K562 (cell line): ENCODE results near the gene MPRIP. TPM values are rescaled to one million over a fixed set of nuclear protein-coding genes. Genes with fewer than 3 reads are reported as not detected.

ENCODE experiments used
- ATAC-seq: fragments of 200-7000 bp; cut with Tn5 transposase; 3 replicates; pipeline ENCODE4 v1.9.1; 2020; ENCODE audit warnings: moderate library complexity
- BruUV-seq: library from RNA; stranded (reverse); fragments of 400-500 nt; replicated peaks from 2 replicates; lab custom pipeline; 2021; lab: Mats Ljungman, UMichigan
- CTCF ChIA-PET: fragments of 300-600 bp; formaldehyde crosslinking; extraction: SDS; loops from one replicate; lab custom pipeline; 2021; ENCODE audit warnings: low intra/inter-chr PET ratio; lab: Yijun Ruan, JAX
- POLR2A ChIA-PET: fragments of 300-600, 350-650 bp; sonication (Branson Sonifier 250); formaldehyde crosslinking; extraction: SDS; loops from one replicate; lab custom pipeline; 2021; ENCODE audit warnings: antibody characterized with exemption, inconsistent platforms; lab: Yijun Ruan, JAX
- DNase-seq, 4 experiments: peaks; one replicate each; pipeline versions ENCODE4 v3.0.0 to v3.0.0-alpha.2; 2011 to 2018; ENCODE audit warnings: low spot score in 3 of 4, mixed read lengths in 3 of 4; ENCODE audit errors: extremely low read depth in 1 of 4
- FAIRE-seq: peaks from 2 replicates; lab custom pipeline; 2011; peaks lifted over from hg19 to GRCh38; lab: Jason Lieb, UNC
- H2AFZ ChIP-seq: 2 replicates; pipeline ENCODE4 v1.6.0; 2011; ENCODE audit warnings: low read depth, low read length, control low read depth, inconsistent platforms
- H3K27ac ChIP-seq: fragments of 200-600 bp; 3 replicates; pipeline ENCODE4 v1.8.0; 2011; ENCODE audit warnings: low read depth, mild to moderate bottlenecking, control low read depth, inconsistent platforms, low read length, moderate library complexity, mixed read lengths; ENCODE audit errors: extremely low read depth
- H3K27me3 ChIP-seq, 2 experiments: fragments of 300-600 bp in 1 of 2; 2 replicates in 1 of 2; 3 replicates in 1 of 2; pipeline versions ENCODE4 v1.6.0 to v1.8.0; 2011; ENCODE audit warnings: inconsistent platforms in 2 of 2, low read length in 2 of 2, mild to moderate bottlenecking in 1 of 2, mixed read lengths in 1 of 2, moderate library complexity in 1 of 2; ENCODE audit not compliant: control insufficient read depth in 2 of 2, insufficient read depth in 2 of 2
- H3K36me3 ChIP-seq: fragments of 300-600 bp; 3 replicates; pipeline ENCODE4 v1.8.0; 2011; ENCODE audit warnings: mild to moderate bottlenecking, low read length, inconsistent platforms; ENCODE audit not compliant: control insufficient read depth, insufficient read depth
- H3K4me1 ChIP-seq, 2 experiments: fragments of 200-600 bp in 1 of 2; replicated peaks in 1 of 2; 2 replicates in 1 of 2; 3 replicates in 1 of 2; pipeline versions ENCODE4 v1.5.1 to v1.8.0; 2011; ENCODE audit warnings: inconsistent platforms in 2 of 2, low read length in 2 of 2, mild to moderate bottlenecking in 1 of 2, mixed read lengths in 1 of 2, moderate library complexity in 1 of 2; ENCODE audit not compliant: control insufficient read depth in 2 of 2, insufficient read depth in 2 of 2
- H3K4me2 ChIP-seq: 2 replicates; pipeline ENCODE4 v1.6.1; 2011; ENCODE audit warnings: low read length, control low read depth, inconsistent platforms, mixed read lengths; ENCODE audit not compliant: insufficient read depth
- H3K4me3 ChIP-seq: fragments of 200-600 bp; sonication (generic), shearing (Covaris generic); 2 replicates; pipeline ENCODE4 v1.5.1; 2016; ENCODE audit warnings: control low read depth, inconsistent platforms
- H3K79me2 ChIP-seq: fragments of 200-600 bp; 3 replicates; pipeline ENCODE4 v1.8.0; 2011; ENCODE audit warnings: low read length, inconsistent platforms; ENCODE audit not compliant: control insufficient read depth, insufficient read depth
- H3K9ac ChIP-seq, 2 experiments: 2 replicates each; pipeline versions ENCODE4 v1.6.0 to v1.6.1; 2011; ENCODE audit warnings: low read depth in 2 of 2, low read length in 2 of 2, control low read depth in 1 of 2, inconsistent platforms in 1 of 2, mild to moderate bottlenecking in 1 of 2, mixed read lengths in 1 of 2; ENCODE audit not compliant: insufficient read depth in 1 of 2
- H3K9me1 ChIP-seq: one replicate; pipeline ENCODE4 v1.6.0; 2011; ENCODE audit warnings: inconsistent platforms, mild to moderate bottlenecking, low read length, moderate library complexity; ENCODE audit not compliant: control insufficient read depth, insufficient read depth
- H3K9me3 ChIP-seq: replicated peaks from 2 replicates; pipeline ENCODE4 v1.5.1; 2011; ENCODE audit warnings: low read depth, low read length, inconsistent platforms; ENCODE audit not compliant: control insufficient read depth, insufficient read depth
- H4K20me1 ChIP-seq: replicated peaks from 2 replicates; pipeline ENCODE4 v1.6.1; 2011; ENCODE audit warnings: low read length, inconsistent platforms, mixed read lengths; ENCODE audit not compliant: control insufficient read depth, insufficient read depth
- ETV6 ChIP-seq, 3 experiments: fragments of 150-350 bp in 1 of 3; sonication (generic) in 1 of 3; formaldehyde crosslinking in 1 of 3; IDR thresholded peaks; 2 replicates each; pipeline versions ENCODE4 v1.6.1 to v1.8.0; 2014 to 2022; ENCODE audit warnings: borderline replicate concordance in 2 of 3, low read depth in 2 of 3, antibody characterized with exemption in 1 of 3, low read length in 1 of 3, mild to moderate bottlenecking in 1 of 3, missing genetic modification reagents in 1 of 3
- GTF2F1 ChIP-seq: IDR thresholded peaks from 2 replicates; pipeline ENCODE4 v1.6.1; 2011; ENCODE audit warnings: low read depth, low read length, improper control_type of control experiment
- KLF13 ChIP-seq: fragments of 450-650 bp; IDR thresholded peaks from 2 replicates; pipeline ENCODE4 v1.6.1; 2016; ENCODE audit warnings: missing genetic modification characterization, low read depth, mild to moderate bottlenecking, missing compliant biosample characterization, moderate library complexity, borderline replicate concordance
- MYC ChIP-seq, 2 experiments: fragments of 250-450 bp in 1 of 2; sonication (Bioruptor Pico) in 1 of 2; IDR thresholded peaks; 2 replicates each; pipeline versions ENCODE4 v1.5.1 to v1.6.1; 2012 to 2021; ENCODE audit warnings: low read depth in 2 of 2, borderline replicate concordance in 1 of 2, improper control_type of control experiment in 1 of 2, low read length in 1 of 2, mild to moderate bottlenecking in 1 of 2, moderate library complexity in 1 of 2
- PHF8 ChIP-seq: fragments of 200-600 bp; sonication (generic); IDR thresholded peaks from 2 replicates; pipeline ENCODE4 v1.6.1; 2012; ENCODE audit warnings: mixed run types, mild to moderate bottlenecking, inconsistent platforms, low read length, moderate library complexity, borderline replicate concordance
- PKNOX1 ChIP-seq: fragments of 450-650 bp; IDR thresholded peaks from 2 replicates; pipeline ENCODE4 v1.6.1; 2016
- POLR3A ChIP-seq: IDR thresholded peaks from 2 replicates; pipeline ENCODE4 v1.6.1; 2011; ENCODE audit warnings: borderline replicate concordance, mild to moderate bottlenecking, moderate library complexity; ENCODE audit not compliant: insufficient read length, insufficient read depth; ENCODE audit errors: extremely low read depth
- SMARCE1 ChIP-seq: fragments of 450-650 bp; IDR thresholded peaks from 2 replicates; pipeline ENCODE4 v1.7.1; 2016; ENCODE audit warnings: mild to moderate bottlenecking
- TSC22D4 ChIP-seq: fragments of 450-650 bp; IDR thresholded peaks from 2 replicates; pipeline ENCODE4 v1.6.1; 2016; ENCODE audit warnings: missing genetic modification characterization, missing biosample characterization, control low read depth
- ZNF324 ChIP-seq: fragments of 250-450 bp; sonication (Bioruptor Pico); IDR thresholded peaks from 2 replicates; pipeline ENCODE4 v1.4.0; 2020; ENCODE audit warnings: mild to moderate bottlenecking
- ZNF512 ChIP-seq: IDR thresholded peaks from 2 replicates; pipeline ENCODE4 v1.6.1; 2016; ENCODE audit warnings: missing genetic modification characterization, missing compliant biosample characterization
- WGBS: fragments of 100-300 bp; shearing (Covaris generic); methylation state at CpG from one replicate; pipeline ENCODE4 v1.1.6; 2016; ENCODE audit warnings: low coverage, mixed read lengths; ENCODE audit not compliant: insufficient coverage; ENCODE audit errors: missing lambda C conversion rate; 5-methylcytosine and 5-hydroxymethylcytosine counted together
- in situ Hi-C: fragments of 300-500 bp; cut with MboI; formaldehyde crosslinking; loops from 4 replicates; pipeline ENCODE4 v1.15.0; 2018; ENCODE audit warnings: inconsistent platforms, mixed read lengths
- intact Hi-C: fragments of 100-400 bp; cut with micrococcal nuclease; formaldehyde crosslinking; loops from 2 replicates; pipeline ENCODE4 v1.14.2; 2022
- polyA plus RNA-seq, 8 experiments: library from polyadenylated mRNA; depleted of rRNA in 4 of 8; stranded (reverse) in 5 of 8; unstranded in 3 of 8; fragments of >200 nt; fragmentation: Nextera tagmentation in 2 of 8; fragmentation: Illumina TruSeq in 1 of 8; extraction: Ambion mirVana in 2 of 8; extraction: Trizol in 1 of 8; gene quantifications; 2 replicates each; pipeline versions ENCODE4 v1.2.1 to v1.2.3, GENCODE V29; 2011 to 2014; ENCODE audit warnings: inconsistent platforms in 1 of 8, missing spikeins in 1 of 8
- total RNA-seq, 7 experiments: library from RNA; depleted of rRNA in 6 of 7; stranded (reverse); fragments of >200 nt in 6 of 7; fragmentation: Illumina TruSeq in 2 of 7; extraction: Trizol in 2 of 7; gene quantifications; 2 replicates each; pipeline versions ENCODE4 v1.2.1 to v1.2.3, GENCODE V29; 2011 to 2021; ENCODE audit warnings: low replicate concordance in 1 of 7
- TF ChIP-seq, protein P1 (sequence below): fragments of 200-800 bp; sonication (Bioruptor generic); IDR thresholded peaks from 2 replicates; pipeline ENCODE4 v1.6.1; 2017; ENCODE audit warnings: missing genetic modification characterization, missing compliant biosample characterization
- TF ChIP-seq, protein P2 (sequence below): sonication (generic); formaldehyde crosslinking; IDR thresholded peaks from 2 replicates; pipeline ENCODE4 v1.8.1; 2023; ENCODE audit warnings: mild to moderate bottlenecking, missing genetic modification reagents

The MPRIP gene
- total and polyA plus RNA-seq, 9 of the 15 experiments (the other 6 are each of a cell fraction or from before 2014, with no cell fraction given): 10.0 to 72.6 (median 30.1) TPM

DNA sequence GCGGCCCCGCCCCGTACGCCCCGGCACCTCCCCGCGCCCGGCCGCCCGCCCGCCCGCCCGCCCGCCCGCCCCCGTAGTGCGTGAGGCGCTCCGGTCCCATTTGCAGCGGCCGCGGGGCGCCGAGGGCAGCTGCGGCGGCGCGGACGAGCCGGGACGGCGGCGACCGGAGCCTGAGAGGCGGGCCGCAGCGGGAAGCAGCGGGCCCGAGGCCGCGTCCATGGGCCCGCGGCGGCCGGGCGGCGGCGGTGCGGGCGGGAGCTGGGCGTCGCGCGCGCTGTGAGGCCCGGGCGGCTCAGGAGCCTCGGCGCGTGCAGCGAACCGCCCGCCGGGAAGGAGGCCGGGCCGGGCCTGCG is at the start of gene MPRIP (continued):
- no peak for TF ChIP-seq PKNOX1
- no peak for TF ChIP-seq ZNF324 (CRISPR knock-in tag)
- TF ChIP-seq TSC22D4 (tag): no peak
- TF ChIP-seq PHF8: peak; percentile 55; the same call in 1 of the 2 replicates
- no peak for TF ChIP-seq MYC (IDR thresholded peaks at IDR 0.05; ENCODE audit: low read depth, low read length)
- no peak for TF ChIP-seq MYC (CRISPR knock-in tag; IDR thresholded peaks at IDR 0.05; ENCODE audit: borderline replicate concordance, low read depth)
- TF ChIP-seq, protein P1, sequence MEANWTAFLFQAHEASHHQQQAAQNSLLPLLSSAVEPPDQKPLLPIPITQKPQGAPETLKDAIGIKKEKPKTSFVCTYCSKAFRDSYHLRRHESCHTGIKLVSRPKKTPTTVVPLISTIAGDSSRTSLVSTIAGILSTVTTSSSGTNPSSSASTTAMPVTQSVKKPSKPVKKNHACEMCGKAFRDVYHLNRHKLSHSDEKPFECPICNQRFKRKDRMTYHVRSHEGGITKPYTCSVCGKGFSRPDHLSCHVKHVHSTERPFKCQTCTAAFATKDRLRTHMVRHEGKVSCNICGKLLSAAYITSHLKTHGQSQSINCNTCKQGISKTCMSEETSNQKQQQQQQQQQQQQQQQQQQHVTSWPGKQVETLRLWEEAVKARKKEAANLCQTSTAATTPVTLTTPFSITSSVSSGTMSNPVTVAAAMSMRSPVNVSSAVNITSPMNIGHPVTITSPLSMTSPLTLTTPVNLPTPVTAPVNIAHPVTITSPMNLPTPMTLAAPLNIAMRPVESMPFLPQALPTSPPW (CRISPR knock-in tag): peak; percentile 65
- TF ChIP-seq, all 486 proteins: peak for 4

GRCh38 chr17:16994631-16995030 is 47.6 kb upstream of the MPRIP start:
- no peaks in the 10 kb centered on the region for H3K36me3 ChIP-seq
- intact Hi-C loops (no loop called here), in situ Hi-C loops (loop anchor here (25.0 kb wide), 1 partner anchor 643 kb away; no protein-coding TSS in a partner anchor)
- peaks cover 0 to 7% of the 10 kb centered on the region in 2 experiments; a peak in 3 of 5 replicates for H3K27me3 ChIP-seq
- no peaks in the 10 kb centered on the region for H3K9me1 ChIP-seq
- BruUV-seq: no TSS peak
- H3K9me3 ChIP-seq: no peaks in the 10 kb centered on the region
- no peak overlapping the region for H3K4me3 ChIP-seq
- H3K79me2 ChIP-seq: no peaks in the 10 kb centered on the region
- WGBS: 0% methylated on average over 2 of the region's 2 CpGs
- FAIRE-seq (no peak), ATAC-seq (no peak), DNase-seq (no peak)
- POLR2A ChIA-PET: no interaction called here
- no peak overlapping the region for H3K4me2 ChIP-seq
- no peaks in the 10 kb centered on the region for H4K20me1 ChIP-seq
- no peak overlapping the region for H3K9ac ChIP-seq
- H3K27ac ChIP-seq: no peak overlapping the region
- no peak overlapping the region for H2AFZ ChIP-seq
- H3K4me1 ChIP-seq: peaks cover 0 to 8% of the 10 kb centered on the region in 2 experiments; a peak in 2 of 5 replicates
- CTCF ChIA-PET: no interaction called here
- no peak for TF ChIP-seq SMARCE1
- TF ChIP-seq POLR3A: no peak
- TF ChIP-seq, protein P2, sequence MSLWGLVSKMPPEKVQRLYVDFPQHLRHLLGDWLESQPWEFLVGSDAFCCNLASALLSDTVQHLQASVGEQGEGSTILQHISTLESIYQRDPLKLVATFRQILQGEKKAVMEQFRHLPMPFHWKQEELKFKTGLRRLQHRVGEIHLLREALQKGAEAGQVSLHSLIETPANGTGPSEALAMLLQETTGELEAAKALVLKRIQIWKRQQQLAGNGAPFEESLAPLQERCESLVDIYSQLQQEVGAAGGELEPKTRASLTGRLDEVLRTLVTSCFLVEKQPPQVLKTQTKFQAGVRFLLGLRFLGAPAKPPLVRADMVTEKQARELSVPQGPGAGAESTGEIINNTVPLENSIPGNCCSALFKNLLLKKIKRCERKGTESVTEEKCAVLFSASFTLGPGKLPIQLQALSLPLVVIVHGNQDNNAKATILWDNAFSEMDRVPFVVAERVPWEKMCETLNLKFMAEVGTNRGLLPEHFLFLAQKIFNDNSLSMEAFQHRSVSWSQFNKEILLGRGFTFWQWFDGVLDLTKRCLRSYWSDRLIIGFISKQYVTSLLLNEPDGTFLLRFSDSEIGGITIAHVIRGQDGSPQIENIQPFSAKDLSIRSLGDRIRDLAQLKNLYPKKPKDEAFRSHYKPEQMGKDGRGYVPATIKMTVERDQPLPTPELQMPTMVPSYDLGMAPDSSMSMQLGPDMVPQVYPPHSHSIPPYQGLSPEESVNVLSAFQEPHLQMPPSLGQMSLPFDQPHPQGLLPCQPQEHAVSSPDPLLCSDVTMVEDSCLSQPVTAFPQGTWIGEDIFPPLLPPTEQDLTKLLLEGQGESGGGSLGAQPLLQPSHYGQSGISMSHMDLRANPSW (CRISPR knock-in tag): no peak
- no peak for TF ChIP-seq ETV6 (IDR thresholded peaks at IDR 0.05; ENCODE audit: borderline replicate concordance in 1 of 2, low read depth in 2 of 2, low read length in 1 of 2)
- TF ChIP-seq ETV6 (CRISPR knock-in tag; IDR thresholded peaks at IDR 0.05; ENCODE audit: borderline replicate concordance): no peak
- TF ChIP-seq GTF2F1: no peak
- TF ChIP-seq KLF13 (tag): no peak
- no peak for TF ChIP-seq ZNF512 (tag)
